Neural cell (in vitro differentiated cells): ENCODE measurements around the gene KLHL14.

Source experiments
- CTCF ChIP-seq: fragments of 450-650 bp; IDR thresholded peaks from 2 replicates; pipeline ENCODE4 v1.5.1; 2014; ENCODE audit warnings: antibody characterized with exemption, mild to moderate bottlenecking, moderate library complexity; ENCODE audit not compliant: poor library complexity, severe bottlenecking
- EP300 ChIP-seq: fragments of 450-650 bp; conservative IDR thresholded peaks from 2 replicates; pipeline ENCODE4 v1.6.1; 2014; ENCODE audit warnings: antibody characterized with exemption, mild to moderate bottlenecking, moderate library complexity; ENCODE audit not compliant: poor library complexity, severe bottlenecking
- EZH2 ChIP-seq: fragments of 200-600, 300-800 bp; shearing (Covaris generic), sonication (generic); IDR thresholded peaks from 2 replicates; pipeline ENCODE4 v1.6.1; 2014; ENCODE audit warnings: antibody characterized with exemption, low read length, borderline replicate concordance, mild to moderate bottlenecking; ENCODE audit not compliant: insufficient read depth, poor library complexity, severe bottlenecking
- POLR2AphosphoS5 ChIP-seq: IDR thresholded peaks from 2 replicates; pipeline ENCODE4 v1.6.1; 2012
- RAD21 ChIP-seq: fragments of 450-650 bp; conservative IDR thresholded peaks from 2 replicates; pipeline ENCODE4 v1.6.1; 2014; ENCODE audit warnings: antibody characterized with exemption, mild to moderate bottlenecking, moderate library complexity
- SMC3 ChIP-seq: fragments of 450-650 bp; conservative IDR thresholded peaks from 2 replicates; pipeline ENCODE4 v1.6.1; 2014; ENCODE audit warnings: antibody characterized with exemption, mild to moderate bottlenecking, moderate library complexity; ENCODE audit not compliant: poor library complexity
- TAF1 ChIP-seq: IDR thresholded peaks from 2 replicates; pipeline ENCODE4 v1.6.1; 2012; ENCODE audit warnings: low read depth
- TF ChIP-seq, protein P1 (sequence below): IDR thresholded peaks from 2 replicates; pipeline ENCODE4 v1.6.1; 2012; ENCODE audit warnings: borderline replicate concordance

DNA sequence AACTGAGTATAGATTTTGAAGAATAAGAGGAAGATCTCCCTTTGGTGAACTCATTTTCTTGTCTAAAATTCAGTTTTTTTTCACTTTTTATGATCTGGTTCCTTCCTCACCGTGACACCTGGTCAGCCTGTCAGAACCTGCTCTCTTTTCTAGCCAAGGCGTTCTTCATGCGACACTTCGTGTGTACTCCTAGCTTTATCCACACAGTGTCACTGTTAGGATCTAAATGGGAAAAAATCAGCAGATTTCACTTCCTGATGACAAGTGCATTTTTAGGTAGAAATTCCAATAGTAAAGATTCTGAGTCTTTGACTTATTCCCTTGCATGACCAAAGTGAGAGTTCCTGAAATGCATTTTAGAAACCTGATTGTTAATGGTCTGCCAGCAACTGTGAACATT is 89.8 kb downstream of the KLHL14 start:
- TF ChIP-seq CTCF (peak; percentile 41), EP300 (no peak), RAD21 (peak; percentile 41), TAF1 (no peak), SMC3 (no peak), POLR2AphosphoS5 (no peak), EZH2 (no peak)
- TF ChIP-seq, protein P1, sequence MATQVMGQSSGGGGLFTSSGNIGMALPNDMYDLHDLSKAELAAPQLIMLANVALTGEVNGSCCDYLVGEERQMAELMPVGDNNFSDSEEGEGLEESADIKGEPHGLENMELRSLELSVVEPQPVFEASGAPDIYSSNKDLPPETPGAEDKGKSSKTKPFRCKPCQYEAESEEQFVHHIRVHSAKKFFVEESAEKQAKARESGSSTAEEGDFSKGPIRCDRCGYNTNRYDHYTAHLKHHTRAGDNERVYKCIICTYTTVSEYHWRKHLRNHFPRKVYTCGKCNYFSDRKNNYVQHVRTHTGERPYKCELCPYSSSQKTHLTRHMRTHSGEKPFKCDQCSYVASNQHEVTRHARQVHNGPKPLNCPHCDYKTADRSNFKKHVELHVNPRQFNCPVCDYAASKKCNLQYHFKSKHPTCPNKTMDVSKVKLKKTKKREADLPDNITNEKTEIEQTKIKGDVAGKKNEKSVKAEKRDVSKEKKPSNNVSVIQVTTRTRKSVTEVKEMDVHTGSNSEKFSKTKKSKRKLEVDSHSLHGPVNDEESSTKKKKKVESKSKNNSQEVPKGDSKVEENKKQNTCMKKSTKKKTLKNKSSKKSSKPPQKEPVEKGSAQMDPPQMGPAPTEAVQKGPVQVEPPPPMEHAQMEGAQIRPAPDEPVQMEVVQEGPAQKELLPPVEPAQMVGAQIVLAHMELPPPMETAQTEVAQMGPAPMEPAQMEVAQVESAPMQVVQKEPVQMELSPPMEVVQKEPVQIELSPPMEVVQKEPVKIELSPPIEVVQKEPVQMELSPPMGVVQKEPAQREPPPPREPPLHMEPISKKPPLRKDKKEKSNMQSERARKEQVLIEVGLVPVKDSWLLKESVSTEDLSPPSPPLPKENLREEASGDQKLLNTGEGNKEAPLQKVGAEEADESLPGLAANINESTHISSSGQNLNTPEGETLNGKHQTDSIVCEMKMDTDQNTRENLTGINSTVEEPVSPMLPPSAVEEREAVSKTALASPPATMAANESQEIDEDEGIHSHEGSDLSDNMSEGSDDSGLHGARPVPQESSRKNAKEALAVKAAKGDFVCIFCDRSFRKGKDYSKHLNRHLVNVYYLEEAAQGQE, result no peak
